Measurements from ENCODE around the gene LNPEP.
A peak's percentile ranks its signal among the peaks of the same experiment; 100 is the strongest.

The LNPEP gene

DNA sequence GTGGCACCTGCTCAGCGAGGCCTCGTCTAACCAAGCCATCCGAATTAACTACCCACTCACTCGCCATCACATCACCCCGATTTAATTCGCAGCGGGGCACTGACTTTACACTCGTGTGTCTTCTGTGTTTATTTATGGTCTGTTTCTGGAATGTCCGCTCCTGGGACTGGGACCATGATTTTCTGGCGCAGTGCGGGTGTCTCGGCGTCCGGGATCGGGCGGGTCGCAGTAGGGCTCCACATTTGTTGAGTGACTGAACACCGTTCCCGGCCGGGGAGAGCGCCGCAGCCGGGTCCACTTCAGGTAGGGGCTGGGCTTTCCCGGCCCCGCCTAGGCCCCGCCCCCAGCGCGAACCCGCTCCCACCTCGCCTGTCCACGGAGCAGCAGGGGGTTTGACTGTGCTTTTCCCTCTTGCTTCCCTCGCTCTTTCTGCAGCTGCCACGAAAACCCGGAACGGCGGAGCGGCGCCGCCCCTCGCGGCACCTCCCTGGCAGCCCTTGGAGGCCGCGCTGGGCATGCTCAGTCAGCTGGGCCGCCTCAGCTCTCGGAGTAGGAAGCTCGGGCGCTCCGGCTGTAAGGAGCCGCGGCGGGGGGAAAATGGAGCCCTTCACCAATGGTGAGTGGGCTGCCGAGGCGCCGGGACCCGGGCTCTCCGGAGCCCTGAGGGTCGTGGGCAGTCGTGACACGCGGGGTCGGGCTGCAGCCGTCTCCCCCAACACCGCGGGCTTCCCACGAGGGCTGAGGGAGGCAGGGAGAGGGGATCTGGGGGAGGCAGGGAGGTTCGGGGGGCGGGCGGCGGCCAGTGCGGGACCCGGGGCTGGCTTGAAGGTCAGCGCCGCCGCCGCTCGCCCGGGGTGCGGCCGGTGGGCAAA lies at the start of gene LNPEP:
Gene LNPEP (plus strand): TSS at position 522 of the 872 bp plus-strand sequence. CDS start 76 bp downstream, at position 598.
- DNase-seq (ENCODE audit: low spot score) = peak; percentile 97

DNA sequence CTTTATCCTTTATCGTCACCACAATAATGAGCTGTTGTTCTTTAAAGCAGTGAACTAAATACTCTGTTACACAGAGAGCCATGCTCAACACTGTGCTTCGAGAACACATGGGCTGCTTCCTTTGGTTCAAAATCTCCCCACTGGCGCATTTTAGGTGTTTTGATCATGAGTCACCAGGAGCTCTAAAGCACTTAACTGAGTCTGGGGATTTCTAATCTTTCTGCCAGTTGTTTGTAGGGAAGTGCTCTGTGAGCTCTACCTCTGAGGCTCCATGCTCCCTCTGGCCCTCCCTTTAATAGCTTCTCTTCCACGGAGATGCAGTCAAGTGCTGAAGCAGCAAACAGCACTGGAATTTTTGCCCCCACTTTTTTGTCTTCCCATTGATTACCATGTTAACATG lies 42.5 kb upstream of the LNPEP start:
- no peak for DNase-seq (ENCODE audit: low spot score)

DNA sequence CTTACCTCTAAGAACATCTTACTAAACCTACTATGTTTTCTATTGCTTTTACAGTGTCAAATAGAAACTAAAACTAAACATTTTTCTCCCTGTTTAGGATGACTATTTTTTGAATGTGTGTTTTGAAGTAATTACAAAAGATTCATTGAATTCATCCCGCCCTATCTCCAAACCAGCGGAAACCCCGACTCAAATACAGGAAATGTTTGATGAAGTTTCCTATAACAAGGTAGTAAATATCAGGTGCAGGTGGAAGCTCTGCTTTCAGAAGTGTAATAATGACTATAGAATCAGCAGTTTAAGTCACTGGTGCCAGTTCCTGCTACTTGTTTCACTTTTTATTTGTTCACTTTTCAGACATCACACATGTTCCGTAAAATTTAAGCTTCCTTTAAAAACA lies 39.6 kb upstream of the LNPEP start:
- no peak for DNase-seq (ENCODE audit: low spot score)

DNA sequence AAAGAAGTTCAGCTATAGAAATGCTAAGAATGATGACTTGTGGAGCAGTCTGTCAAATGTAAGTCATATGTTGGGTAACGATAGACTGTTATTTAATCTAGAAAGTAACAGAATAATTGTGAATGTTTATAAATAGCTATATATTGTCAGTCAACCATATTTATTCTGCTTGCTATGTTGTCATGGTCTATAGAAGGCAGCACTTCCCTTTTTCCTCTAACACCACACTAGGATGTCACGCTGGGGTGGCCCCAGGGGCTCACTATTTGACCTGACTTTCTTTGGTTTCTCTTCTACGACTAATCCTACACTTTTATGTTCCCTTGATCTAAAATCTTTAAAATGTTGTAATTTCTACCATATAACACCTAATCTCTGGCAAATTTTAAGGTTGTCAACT lies 39.1 kb upstream of the LNPEP start:
- DNase-seq (ENCODE audit: low spot score) = no peak

DNA sequence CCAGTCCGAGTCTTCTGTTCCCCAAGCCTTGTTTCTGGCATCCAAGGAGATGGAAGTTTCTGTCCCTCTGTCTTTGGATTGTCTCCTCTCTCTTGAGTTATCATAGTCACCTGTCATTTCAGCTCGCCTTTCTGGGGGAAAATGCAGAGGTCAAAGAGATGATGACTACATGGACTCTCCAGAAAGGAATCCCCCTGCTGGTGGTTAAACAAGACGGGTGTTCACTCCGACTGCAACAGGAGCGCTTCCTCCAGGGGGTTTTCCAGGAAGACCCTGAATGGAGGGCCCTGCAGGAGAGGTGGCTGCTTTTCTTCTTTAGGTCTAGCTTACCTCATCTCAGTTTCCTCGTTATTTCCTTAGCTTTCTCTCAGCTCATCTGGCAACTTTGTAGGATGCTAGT lies 34.5 kb upstream of the LNPEP start:
- DNase-seq (ENCODE audit: low spot score) = no peak

DNA sequence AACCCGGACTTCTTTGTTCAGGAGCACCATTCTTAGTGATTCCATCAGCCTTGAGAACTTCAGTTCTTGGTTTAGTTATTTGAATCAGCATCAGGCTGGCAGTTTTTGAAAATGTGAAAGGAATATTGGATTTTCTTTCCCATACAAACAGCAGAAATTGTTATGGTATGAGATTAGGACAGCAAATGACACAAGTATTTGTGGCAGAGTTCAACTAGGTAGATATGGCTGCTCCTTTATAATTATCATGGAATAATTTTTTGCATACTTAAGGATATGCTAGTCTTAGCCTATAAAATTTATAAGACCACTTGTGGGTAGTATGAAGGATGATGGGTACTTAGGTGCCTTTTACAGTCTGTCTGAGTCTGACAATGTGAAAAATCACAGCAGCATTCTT lies 34.0 kb upstream of the LNPEP start:
- DNase-seq (ENCODE audit: low spot score) = no peak

DNA sequence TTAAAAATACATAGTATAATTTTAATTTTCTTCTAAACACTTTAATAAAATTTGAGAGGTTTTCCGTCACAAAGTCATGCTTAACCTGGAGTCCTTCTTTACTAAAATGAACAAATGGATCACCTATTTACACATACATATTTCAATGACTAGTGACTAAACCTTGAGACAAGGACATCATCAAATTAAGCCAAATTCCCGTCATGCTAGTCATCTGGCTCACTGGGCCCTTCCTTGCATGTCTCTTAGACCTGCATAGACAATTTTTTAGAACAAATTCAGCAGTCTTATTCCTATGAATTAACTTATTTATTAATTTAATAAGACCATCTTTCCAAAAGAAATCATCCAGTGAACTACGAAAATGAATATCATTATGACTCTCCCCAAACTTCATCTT lies 33.0 kb upstream of the LNPEP start:
- no peak for DNase-seq (ENCODE audit: low spot score)

DNA sequence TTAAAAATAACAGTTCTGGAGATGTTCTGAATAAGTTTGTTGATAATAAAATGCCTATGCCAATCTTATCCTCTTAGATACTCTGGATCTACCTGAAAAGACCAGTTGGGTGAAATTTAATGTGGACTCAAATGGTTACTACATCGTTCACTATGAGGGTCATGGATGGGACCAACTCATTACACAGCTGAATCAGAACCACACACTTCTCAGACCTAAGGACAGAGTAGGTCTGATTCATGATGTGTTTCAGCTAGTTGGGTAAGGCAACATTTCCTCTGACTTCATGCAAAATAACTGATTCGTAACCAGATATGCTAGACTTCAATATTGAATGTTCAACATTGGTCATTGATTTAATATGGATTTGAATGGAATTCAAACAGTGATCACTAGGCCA lies 32.6 kb upstream of the LNPEP start:
- DNase-seq (ENCODE audit: low spot score) = no peak

DNA sequence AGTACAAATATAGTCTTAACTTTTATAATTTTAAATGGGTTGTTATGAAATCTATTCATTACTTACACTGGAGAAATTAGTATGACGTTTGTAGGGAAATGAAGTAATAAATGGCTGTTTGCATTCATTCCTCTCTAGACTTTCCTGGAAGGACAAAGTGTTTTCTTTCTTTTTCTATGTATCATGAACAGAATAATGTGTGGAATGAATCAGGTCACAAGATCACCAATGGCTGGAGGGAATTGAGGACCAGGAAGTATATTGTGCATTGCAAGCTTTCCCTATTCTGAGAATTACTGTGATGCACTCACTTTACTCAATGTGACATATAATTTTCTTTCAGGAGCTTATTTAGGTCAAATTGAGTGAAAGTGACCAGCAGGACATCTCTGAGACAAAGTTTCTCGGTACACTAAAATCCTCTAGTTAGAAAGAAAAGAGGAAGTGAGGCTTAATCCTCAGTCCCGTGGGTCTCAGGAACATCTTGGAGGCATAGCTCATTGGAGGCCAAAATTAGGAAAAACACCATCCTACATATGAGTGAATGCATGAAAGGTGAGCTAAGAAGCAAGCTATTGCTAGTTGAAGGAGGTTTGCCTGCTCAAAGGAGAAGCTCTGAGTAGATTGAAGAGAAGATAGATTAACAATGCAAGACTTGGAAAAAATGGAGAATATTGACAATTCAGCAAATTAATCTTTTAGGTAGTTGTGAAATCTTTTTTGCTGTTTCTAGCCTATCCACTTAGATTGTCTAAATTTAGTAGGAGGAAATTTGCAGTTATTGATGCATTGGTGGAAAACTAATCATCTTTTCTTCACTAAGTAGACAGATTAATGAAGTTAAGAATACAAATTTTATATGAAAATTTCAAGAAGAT lies 31.6 kb upstream of the LNPEP start:
- DNase-seq (ENCODE audit: low spot score) = no peak

DNA sequence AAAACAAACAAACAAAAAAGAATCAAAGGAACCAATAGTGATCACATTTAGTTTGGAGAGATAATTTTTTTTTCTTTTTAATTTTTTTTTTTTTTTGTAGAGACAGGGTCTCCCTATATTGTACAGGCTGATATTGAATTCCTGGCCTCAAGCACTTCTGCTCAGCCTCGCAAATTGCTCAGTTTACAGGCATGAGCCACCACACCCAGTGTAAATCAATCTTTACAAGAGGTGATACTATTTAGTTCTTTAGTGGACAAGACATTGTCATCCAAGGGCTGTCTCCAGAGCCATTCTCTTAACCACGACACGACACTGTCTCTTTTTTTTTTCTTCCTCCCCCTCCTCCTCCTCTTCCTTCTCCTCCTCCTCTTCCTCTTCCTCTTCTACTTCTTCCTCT lies 30.0 kb upstream of the LNPEP start:
- no peak for DNase-seq (ENCODE audit: low spot score)

DNA sequence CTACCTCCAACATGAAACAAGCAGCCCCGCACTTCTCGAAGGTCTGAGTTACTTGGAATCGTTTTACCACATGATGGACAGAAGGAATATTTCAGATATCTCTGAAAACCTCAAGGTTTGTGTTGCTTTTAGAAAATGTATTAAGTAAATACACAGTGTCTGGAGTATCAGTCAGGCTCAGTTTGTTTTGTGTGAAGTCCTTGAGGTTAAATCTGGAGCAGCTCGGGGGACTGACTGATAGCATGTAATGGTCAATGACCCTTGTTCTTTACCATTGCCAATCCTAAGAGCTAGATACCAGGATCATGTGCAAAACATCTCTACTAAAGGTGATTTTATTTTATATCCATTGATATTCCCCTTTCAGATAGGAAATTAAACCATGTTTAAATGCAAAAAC lies 26.9 kb upstream of the LNPEP start:
- no peak for DNase-seq (ENCODE audit: low spot score)

DNA sequence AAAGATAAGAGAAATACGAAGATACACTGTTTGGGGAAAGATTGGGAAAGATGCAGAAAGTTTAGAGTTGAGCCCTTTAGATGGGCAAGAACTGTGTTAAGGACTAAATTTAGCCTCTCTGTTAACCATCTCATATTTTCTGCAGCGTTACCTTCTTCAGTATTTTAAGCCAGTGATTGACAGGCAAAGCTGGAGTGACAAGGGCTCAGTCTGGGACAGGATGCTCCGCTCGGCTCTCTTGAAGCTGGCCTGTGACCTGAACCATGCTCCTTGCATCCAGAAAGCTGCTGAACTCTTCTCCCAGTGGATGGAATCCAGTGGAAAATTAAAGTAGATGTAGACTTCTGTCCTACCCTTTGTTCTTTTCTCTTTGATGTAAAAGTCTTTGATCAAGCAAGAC lies 26.4 kb upstream of the LNPEP start:
- DNase-seq (ENCODE audit: low spot score) = no peak

DNA sequence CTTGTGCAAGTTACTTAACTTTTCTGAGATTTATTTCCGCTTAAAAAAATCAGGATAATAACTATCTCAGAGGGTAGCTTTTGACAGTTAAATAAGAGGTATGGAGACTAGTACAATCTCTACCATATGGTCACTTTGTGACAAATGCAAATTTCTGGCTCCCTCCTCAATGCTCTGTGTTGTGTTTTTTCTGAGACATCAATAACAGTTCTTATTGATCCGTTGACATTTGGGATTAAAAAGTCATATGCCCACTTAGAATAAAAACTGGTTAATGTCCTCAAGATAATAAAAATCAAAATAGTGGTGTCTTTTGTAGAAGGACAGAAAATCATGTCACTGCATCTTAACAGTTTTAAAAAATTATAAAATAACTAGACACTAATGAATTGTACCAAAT lies 24.7 kb upstream of the LNPEP start:
- no peak for DNase-seq (ENCODE audit: low spot score)

DNA sequence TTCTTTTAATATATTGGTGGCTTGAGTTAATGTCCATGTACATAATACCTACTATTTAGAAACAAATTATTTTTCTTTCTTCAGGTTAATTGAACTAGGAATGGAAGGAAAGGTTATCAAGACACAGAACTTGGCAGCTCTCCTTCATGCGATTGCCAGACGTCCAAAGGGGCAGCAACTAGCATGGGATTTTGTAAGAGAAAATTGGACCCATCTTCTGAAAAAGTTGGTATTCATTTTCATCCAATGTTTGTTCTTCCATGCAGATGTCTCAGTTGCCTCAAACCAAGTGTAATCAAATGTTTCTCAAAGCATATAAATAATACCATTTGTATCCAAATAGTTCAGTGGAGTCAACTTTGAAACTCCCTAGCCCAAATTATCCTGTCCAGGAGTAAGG lies 22.6 kb upstream of the LNPEP start:
- no peak for DNase-seq (ENCODE audit: low spot score)

DNA sequence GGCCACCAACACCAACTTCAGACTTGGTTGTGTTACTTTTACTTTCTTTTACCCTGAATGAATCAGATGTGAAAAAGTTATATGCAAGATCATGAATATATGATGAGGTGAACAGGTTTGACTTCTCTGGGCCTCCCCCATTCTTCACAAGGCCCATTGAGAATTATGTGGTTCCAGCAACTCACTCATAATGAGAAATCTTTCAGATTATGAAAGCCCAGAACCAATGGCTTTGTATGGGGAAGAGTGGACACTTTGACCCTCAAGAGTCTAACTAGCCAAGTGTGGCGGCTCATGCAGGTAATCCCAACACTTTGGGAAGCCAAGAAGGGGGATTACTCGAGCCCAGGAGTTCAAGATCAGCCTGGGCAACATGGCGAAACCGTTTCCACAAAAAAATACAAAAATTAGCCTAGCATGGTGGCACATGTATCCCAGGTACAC lies 16.1 kb upstream of the LNPEP start:
- DNase-seq (ENCODE audit: low spot score) = no peak

DNA sequence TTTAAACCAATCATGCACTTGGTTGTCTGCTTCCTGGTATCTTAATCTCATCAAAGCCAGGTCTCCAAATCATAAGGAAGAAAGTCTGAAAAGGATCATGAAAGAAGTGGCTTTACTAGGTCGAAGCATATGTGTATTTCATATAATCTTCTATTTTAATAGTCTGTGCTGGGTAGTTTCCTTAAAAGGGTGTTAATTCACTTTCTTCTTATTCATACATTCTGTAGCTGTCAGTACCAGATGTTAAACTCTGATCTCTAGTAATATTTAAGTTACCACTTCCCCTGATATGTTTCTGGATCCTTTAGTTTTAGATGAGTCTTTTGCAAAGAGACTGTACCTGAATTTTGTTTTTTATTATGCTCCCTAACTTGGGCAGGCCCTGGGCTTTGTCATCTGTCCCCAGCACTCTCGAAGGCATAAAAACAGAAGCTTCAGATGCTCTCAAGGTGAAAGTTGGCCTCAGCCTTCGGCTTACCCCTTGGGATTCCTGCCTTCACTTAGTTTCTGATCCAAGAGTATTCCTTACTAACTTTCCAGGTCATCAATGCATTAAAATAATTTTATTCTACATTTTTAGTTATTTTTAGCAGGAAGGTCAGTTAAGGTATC lies 15.0 kb upstream of the LNPEP start:
- no peak for DNase-seq (ENCODE audit: low spot score)

DNA sequence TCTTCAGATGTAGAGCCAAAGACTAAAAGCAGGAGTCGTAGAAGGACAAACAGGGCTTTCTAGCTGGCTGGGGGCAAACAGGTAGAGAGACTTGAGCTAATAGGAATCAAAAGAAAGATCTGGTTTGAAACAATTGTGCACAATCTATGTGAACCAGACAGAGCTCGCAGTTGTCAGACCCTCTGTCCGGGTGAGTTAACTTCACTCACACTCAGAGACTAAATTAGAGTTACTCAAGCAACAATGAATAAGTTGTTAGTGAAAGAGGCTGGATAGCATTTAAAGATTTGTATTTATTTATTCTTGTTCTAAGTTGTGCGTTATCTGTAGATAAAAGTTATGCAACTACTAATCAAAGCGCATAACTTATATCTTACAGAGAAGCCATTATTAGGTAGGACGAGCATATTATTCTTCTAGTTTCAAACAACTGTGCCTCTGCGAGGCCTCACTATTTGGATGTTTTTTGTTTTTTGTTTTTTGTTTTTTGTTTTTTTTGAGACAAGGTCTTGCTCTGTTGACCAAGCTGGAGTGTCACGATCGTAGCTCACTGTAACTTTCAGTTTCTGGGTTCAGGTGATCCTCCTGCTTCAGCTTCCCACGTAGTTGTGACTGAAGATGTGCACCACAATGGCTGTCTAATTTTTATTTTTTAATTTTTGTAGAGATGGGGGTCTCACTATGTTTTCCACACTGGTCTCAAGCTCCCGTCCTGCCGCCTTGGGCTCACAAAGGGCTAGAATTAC lies 13.2 kb upstream of the LNPEP start:
- no peak for DNase-seq (ENCODE audit: low spot score)

DNA sequence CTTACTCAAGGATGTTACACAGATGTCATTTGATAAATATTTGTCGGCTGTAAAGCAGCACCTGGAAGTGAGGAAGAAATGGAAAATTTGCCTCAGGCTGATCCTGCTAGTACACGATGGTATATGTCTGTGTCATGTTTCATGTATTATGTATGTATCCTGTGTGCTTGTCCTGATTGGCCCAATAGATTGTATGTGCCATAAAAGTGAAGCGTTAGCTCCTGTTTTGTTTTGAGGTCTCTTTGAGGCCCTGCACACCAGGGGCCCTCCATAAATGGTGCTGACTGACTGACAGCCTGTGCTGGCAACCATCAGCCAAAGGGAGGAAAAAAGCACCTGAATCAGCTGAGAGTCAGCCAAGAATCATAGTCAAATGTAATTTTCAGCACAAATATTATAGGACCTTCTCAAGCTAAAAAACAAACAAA lies 11.8 kb upstream of the LNPEP start:
- no peak for DNase-seq (ENCODE audit: low spot score)

DNA sequence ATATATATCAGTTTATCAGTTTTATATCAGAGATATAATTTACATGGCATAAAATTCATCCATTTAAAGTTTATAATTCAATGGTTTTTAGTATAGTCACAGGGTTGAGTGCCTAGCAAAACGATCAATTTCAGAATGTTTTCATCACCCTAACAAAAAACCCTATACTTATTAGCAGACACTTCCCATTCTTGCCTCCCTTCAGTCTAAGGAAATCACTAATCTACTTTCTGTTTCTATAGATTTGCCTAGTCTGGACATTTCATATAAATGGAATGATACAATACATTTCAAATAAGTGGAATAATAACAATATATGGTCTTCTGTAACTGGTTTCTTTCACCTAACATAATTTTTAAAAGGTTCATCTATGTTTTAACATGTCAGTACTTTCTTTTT lies 9.6 kb upstream of the LNPEP start:
- DNase-seq (ENCODE audit: low spot score) = no peak

DNA sequence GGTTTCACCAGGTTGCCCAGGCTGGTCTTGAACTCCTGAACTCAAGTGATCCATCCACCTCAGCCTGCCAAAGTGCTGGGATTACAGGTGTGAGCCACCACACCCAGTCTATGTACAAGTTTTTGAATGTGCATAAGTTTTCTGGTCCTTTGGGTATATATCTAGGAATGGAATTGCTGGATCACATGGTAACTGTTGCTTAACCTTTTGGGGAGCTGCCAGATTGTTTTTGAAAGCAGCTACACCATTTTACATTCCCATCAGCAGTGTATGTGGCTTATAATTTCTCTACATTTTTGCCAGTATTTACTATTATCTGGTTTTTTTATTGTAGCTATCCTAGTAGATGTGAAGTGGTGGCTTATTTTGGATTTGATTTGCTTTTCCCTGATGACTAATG lies 8.9 kb upstream of the LNPEP start:
- DNase-seq (ENCODE audit: low spot score) = no peak

DNA sequence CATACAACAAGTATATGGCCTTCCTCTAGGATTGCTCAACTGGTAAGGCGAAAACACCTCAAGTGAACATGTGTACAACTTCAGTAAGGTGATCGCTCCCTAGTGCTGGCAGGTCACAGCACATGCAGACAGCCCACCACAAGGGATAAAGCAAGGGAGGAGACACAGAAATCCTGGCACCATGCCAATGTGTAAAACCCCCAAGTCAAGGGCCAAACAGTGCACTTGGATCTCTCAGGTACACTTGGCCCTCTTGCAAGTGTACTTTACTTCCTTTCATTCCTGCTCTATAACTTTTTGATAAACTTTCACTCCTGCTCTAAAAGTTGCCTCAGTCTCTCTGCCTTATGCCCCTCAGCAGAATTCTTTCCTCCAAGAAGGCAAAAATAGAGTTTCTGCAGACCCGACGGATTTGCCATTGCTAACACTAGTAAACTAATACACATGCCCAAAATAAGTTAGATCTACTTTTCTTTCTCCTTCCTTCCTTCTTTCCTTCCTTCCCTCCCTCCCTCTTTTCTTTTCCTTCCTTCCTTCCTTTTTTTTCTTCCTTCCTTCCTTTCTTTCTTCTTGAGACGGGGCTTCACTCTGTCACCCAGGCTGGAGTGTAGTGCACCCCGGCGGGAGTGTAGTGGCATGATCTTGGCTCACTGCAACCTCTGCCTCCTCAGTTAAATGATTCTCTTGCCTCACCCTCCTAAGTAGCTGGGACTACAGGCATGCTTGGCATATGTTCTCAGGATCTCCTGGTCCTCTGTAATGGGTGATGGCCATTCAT lies 6.8 kb upstream of the LNPEP start:
- no peak for DNase-seq (ENCODE audit: low spot score)

Measured in putamen (tissue), 1 donor.